ENCODE measurements around the gene PIK3R4.

Gene PIK3R4

DNA sequence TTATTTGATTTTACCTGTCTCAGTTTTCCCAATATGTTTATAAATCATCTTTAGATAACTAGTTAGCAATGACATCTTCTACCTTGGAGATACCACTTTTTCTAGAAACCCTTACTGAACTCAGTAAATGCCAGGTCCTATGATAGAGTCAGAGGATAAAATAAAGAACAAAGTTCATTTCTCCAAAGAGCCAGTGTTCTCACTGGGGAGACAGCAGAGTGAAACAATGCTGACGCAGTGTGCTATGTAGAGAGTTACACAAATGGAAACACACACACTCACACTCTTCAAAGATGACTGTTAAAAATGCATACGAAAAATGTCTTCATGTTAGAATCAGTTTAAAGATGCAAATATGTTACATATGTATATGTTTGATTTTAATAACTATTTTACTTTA is 111.3 kb downstream of the PIK3R4 start:
- TF ChIP-seq, protein P1, sequence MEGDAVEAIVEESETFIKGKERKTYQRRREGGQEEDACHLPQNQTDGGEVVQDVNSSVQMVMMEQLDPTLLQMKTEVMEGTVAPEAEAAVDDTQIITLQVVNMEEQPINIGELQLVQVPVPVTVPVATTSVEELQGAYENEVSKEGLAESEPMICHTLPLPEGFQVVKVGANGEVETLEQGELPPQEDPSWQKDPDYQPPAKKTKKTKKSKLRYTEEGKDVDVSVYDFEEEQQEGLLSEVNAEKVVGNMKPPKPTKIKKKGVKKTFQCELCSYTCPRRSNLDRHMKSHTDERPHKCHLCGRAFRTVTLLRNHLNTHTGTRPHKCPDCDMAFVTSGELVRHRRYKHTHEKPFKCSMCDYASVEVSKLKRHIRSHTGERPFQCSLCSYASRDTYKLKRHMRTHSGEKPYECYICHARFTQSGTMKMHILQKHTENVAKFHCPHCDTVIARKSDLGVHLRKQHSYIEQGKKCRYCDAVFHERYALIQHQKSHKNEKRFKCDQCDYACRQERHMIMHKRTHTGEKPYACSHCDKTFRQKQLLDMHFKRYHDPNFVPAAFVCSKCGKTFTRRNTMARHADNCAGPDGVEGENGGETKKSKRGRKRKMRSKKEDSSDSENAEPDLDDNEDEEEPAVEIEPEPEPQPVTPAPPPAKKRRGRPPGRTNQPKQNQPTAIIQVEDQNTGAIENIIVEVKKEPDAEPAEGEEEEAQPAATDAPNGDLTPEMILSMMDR (IDR thresholded peaks at IDR 0.05; ENCODE audit: low read depth, low read length, missing control alignments), result no peak
- in situ Hi-C loops (cut with HindIII; ENCODE audit: low sequenced_read_pairs), result no loop called here
- no peak overlapping the region for H3K4me3 ChIP-seq (ENCODE audit: low read depth, low read length)
- DNase-seq (ENCODE audit: low read depth), result no peak

Data from astrocyte of the cerebellum (primary cell).